ENCODE results near the gene CYP27A1.

GRCh38 chr2:218850796-218851195 is 68.8 kb downstream of the CYP27A1 start:
- TF ChIP-seq CTCF (IDR thresholded peaks at IDR 0.05) (no peak), POLR2A (IDR thresholded peaks at IDR 0.05) (no peak), EP300 (IDR thresholded peaks at IDR 0.05) (no peak)
